Upper lobe of right lung (tissue), 1 donor: ENCODE measurements around the gene ERGIC1. TPM values are rescaled to one million over a fixed set of nuclear protein-coding genes. Genes with fewer than 3 reads are reported as not detected.
"Not testable (repeated sequence)": the region's sequence is repeated elsewhere in the genome, so short reads cannot be mapped to it uniquely, and the experiment has no call there.

Experiments used
- ATAC-seq: fragments of 200-7000 bp; cut with Tn5 transposase; one replicate; pipeline ENCODE4 v1.9.1; 2020; ENCODE audit warnings: mild to moderate bottlenecking, moderate library complexity
- DNase-seq: peaks from one replicate; pipeline ENCODE4 v3.0.0-alpha.2; 2020
- H3K27ac ChIP-seq: fragments of 200-600 bp; one replicate; pipeline ENCODE4 v1.8.0; 2022
- H3K27me3 ChIP-seq: fragments of 200-600 bp; one replicate; pipeline ENCODE4 v1.8.0; 2022; ENCODE audit warnings: mild to moderate bottlenecking
- H3K36me3 ChIP-seq: fragments of 200-600 bp; one replicate; pipeline ENCODE4 v1.8.0; 2022
- H3K4me1 ChIP-seq: fragments of 200-600 bp; one replicate; pipeline ENCODE4 v1.8.0; 2022
- H3K4me3 ChIP-seq: fragments of 200-600 bp; one replicate; pipeline ENCODE4 v1.8.0; 2022; ENCODE audit warnings: mild to moderate bottlenecking
- H3K9me3 ChIP-seq: fragments of 200-600 bp; one replicate; pipeline ENCODE4 v1.8.0; 2022
- intact Hi-C: fragments of 100-400 bp; cut with DNase I; formaldehyde crosslinking; loops from one replicate; pipeline ENCODE4 v1.11.0; 2022
- total RNA-seq: library from RNA; stranded (reverse); fragmentation: NEBNext Ultra II Directional; extraction: Animal tissue kit (Norgen Biotek cat#: 25700); gene quantifications from one replicate; pipeline ENCODE4 v1.2.1, GENCODE V29; 2021
- TF ChIP-seq, protein P1 (sequence below): fragments of 200-600 bp; IDR thresholded peaks from one replicate; pipeline ENCODE4 v1.8.0; 2022; ENCODE audit warnings: antibody characterized with exemption
- donor health status: DM: no; HTN: yes; CAD: no; lungs with severe emphysema.

Gene ERGIC1
- total RNA-seq, 1 donor from 2014 or later = 186 TPM

DNA sequence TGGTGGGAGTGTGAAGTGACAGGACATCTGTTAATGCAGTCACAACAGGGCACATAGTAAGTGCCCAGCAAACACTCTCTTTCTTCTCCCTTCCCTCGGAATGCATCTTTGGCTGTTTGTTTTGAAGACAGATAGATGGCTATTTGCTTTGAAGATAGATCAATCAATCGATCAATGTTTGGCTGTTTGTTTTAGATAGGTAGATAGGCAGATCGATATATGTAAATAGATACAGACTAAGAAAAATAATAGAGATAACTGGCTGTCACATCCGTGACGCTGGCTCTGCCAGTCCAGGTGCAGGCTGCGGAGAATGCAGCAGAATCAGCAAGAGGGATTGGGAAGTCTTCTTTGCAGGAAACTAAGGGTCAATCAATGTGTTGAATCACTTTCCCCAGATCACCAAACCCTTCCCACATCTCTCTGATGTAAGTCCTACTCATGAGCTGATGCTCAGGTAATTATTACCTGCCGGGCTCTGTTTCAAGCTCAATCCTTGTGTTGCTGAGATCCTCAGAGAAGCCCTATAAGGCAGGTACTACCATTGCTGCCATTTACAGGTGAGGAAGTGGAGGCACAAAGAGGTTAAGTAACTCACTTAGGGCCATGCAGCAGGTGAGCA lies 60.8 kb downstream of the ERGIC1 start:
- Histone ChIP-seq H3K9me3 (no peaks in the 10 kb centered on the region), H3K4me3 (no peak overlapping the region), H3K27me3 (no peaks in the 10 kb centered on the region), H3K4me1 (peaks cover 48% of the 10 kb centered on the region), H3K27ac (no peak overlapping the region), H3K36me3 (peaks cover 23% of the 10 kb centered on the region)
- intact Hi-C loops = no loop called here
- DNase-seq = no peak
- TF ChIP-seq, protein P1, sequence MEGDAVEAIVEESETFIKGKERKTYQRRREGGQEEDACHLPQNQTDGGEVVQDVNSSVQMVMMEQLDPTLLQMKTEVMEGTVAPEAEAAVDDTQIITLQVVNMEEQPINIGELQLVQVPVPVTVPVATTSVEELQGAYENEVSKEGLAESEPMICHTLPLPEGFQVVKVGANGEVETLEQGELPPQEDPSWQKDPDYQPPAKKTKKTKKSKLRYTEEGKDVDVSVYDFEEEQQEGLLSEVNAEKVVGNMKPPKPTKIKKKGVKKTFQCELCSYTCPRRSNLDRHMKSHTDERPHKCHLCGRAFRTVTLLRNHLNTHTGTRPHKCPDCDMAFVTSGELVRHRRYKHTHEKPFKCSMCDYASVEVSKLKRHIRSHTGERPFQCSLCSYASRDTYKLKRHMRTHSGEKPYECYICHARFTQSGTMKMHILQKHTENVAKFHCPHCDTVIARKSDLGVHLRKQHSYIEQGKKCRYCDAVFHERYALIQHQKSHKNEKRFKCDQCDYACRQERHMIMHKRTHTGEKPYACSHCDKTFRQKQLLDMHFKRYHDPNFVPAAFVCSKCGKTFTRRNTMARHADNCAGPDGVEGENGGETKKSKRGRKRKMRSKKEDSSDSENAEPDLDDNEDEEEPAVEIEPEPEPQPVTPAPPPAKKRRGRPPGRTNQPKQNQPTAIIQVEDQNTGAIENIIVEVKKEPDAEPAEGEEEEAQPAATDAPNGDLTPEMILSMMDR = no peak
- ATAC-seq = no peak

DNA sequence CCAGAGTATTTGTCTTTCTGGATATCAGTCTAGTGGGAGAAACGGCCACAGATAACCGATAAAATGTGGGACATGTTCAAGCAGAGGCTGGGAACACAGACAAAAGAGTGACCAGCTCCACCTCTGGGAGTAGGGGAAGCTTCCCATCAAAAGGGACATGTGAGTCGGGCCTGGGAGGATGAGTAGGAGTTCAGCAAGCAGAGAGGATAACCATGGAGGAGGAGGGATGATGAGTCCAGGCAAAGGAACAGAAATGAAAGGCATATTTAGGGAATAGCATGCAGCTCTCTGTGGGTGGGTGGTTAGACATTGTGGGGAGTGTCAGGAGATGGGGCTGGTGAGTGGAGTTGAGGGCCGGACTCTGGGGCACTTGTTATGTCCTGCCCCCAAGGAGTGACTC lies 61.5 kb downstream of the ERGIC1 start:
- Histone ChIP-seq H3K4me1 (peaks cover 48% of the 10 kb centered on the region), H3K27ac (no peak overlapping the region)
- ATAC-seq = no peak

DNA sequence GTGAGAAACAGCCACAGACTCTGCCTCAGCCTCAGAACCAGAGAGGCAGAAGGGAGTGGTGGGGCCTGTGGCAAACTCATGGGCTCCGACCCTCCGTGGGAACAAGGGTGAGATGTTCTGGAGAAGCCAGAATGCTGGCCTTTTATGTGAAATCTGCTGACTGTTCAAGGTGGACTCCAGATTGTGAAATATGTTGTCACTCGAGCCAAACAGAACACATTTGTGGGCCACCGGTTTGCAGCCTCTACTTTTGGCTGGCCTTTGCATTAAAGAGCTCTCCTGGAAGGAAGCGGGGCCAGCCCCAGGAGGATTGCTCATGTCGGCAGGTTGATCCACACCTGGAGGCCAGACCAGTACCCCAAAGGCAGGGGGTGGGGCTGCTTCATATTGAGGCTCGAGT lies 62.4 kb downstream of the ERGIC1 start:
- DNase-seq = no peak
- peak overlapping the region; percentile 82 for H3K27ac ChIP-seq
- intact Hi-C loops = no loop called here
- H3K27me3 ChIP-seq = no peaks in the 10 kb centered on the region
- H3K4me3 ChIP-seq = no peak overlapping the region
- H3K4me1 ChIP-seq = peaks cover 49% of the 10 kb centered on the region
- no peaks in the 10 kb centered on the region for H3K9me3 ChIP-seq
- TF ChIP-seq, protein P1 = no peak
- peaks cover 21% of the 10 kb centered on the region for H3K36me3 ChIP-seq
- ATAC-seq = no peak

More for the DNA sequence above, 61.5 kb downstream of the ERGIC1 start:
- no peak overlapping the region for H3K4me3 ChIP-seq
- intact Hi-C loops = no loop called here
- no peaks in the 10 kb centered on the region for H3K27me3 ChIP-seq
- H3K36me3 ChIP-seq = peaks cover 22% of the 10 kb centered on the region
- no peaks in the 10 kb centered on the region for H3K9me3 ChIP-seq
- TF ChIP-seq, protein P1 = no peak
- no peak for DNase-seq

DNA sequence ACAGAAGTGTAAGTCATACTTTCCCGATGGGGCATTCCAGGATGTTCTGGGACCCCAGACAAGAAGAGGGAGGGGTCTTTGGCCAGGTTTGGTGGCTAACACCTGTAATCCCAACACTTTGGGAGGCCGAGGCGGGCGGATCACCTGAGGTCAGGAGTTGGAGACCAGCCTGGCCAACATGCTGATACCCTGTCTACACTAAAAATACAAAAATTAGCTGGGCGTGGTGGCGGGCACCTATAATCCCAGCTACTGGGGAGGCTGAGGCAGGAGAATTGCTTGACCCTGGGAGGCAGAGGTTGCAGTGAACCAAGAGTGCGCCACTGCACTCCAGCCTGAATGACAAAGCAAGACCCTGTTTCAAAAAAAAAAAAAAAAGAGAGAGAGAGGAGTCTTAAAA lies 63.0 kb downstream of the ERGIC1 start:
- Histone ChIP-seq H3K27ac (peak overlapping the region; percentile 82), H3K4me1 (peaks cover 49% of the 10 kb centered on the region), H3K36me3 (peaks cover 27% of the 10 kb centered on the region)
- H3K27me3 ChIP-seq, H3K9me3 ChIP-seq, intact Hi-C loops, DNase-seq, ATAC-seq, H3K4me3 ChIP-seq: not testable (repeated sequence)

DNA sequence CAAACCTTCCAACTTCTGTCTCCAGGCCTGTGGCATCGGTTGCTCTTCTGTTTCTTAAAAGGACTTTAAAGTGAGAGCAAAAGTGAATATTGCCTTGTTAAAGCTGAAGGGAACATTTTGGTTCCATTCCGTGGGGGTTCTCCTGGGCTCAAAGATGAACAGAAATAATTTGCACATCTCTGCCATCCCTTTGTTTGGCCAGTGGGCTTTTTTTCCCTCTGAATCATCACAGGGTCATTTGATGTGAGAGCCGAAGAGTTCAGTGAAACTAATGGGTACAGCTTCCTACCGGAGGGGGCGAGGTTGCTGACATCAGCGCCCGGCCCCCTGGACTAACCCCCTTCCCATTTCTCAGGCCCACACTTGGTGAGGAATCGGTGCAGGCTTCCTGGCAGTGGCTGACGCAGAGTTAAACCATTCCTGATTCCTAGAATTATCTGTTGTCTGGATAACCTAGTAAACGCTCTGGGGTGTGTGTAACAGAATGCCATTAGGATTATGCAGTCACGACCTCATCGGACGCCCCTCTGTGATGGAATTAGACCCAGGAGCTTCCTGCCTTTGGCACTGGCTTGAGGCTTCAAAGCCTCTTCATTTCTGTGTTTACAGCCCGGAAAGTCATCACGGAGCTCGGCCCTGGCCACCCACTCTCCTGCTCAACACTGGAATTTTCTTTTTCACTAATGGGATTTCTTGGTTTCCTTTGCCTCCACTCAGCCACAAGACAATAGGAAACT lies 63.6 kb downstream of the ERGIC1 start:
- H3K9me3 ChIP-seq = no peaks in the 10 kb centered on the region
- H3K27me3 ChIP-seq = no peaks in the 10 kb centered on the region
- H3K36me3 ChIP-seq = peaks cover 27% of the 10 kb centered on the region
- ATAC-seq (no peak), DNase-seq (no peak)
- TF ChIP-seq, protein P1 = no peak
- peak overlapping the region; percentile 82 for H3K27ac ChIP-seq
- H3K4me1 ChIP-seq = peaks cover 49% of the 10 kb centered on the region
- intact Hi-C loops = no loop called here
- H3K4me3 ChIP-seq = peak overlapping the region; percentile 8

DNA sequence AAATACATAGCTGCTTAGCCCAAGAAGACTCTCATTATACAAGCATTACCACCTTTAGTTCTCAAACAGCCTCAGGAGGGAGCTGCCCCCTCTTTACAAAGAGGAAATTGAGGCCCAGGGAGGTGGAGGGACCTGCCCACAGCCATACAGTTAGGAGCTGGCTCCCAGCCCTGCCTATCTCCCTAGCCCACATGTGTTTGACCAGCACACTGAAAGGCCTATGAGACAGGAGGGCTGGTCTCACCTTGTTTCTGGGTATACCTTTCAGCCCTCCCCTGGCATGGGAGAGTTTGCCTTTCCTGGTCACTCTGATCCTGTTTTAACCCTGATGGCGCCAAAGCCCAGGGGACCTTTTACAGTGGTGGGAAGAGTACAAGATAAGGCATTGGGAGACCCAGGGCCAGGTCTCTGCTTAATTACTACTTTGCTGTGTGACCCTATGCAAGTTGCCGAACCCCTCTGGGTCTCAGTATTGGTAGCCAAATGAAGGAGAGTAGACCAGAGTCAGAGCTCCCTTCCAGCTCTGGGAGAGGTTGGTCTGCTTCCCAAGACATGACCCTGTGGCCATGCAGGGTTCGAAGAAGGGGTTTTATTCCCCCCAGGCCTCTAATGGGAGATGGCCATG lies 64.3 kb downstream of the ERGIC1 start:
- no peak for ATAC-seq
- H3K9me3 ChIP-seq = no peaks in the 10 kb centered on the region
- peak overlapping the region; percentile 82 for H3K27ac ChIP-seq
- TF ChIP-seq, protein P1 = no peak
- H3K27me3 ChIP-seq = no peaks in the 10 kb centered on the region
- no peak for DNase-seq
- peaks cover 27% of the 10 kb centered on the region for H3K36me3 ChIP-seq
- H3K4me3 ChIP-seq = no peak overlapping the region
- H3K4me1 ChIP-seq = peaks cover 52% of the 10 kb centered on the region
- intact Hi-C loops = no loop called here
